DOHH2 (cell line): ENCODE data around the gene ELFN1.

Source experiments
- H3F3A ChIP-seq: fragments of 200-600 bp; sonication (generic), shearing (Covaris generic); 2 replicates; pipeline ENCODE4 v1.6.0; 2016; ENCODE audit warnings: antibody characterized with exemption, mild to moderate bottlenecking; ENCODE audit not compliant: control insufficient read depth, insufficient read depth
- H3K27ac ChIP-seq: fragments of 200-600 bp; sonication (generic); 2 replicates; pipeline ENCODE4 v1.5.1; 2014; ENCODE audit warnings: low read depth, mild to moderate bottlenecking, low read length, moderate library complexity
- H3K27me3 ChIP-seq: fragments of 200-600 bp; sonication (generic); 2 replicates; pipeline ENCODE4 v1.6.1; 2014; ENCODE audit warnings: mild to moderate bottlenecking, low read length, mixed read lengths; ENCODE audit not compliant: control insufficient read depth
- H3K36me3 ChIP-seq: fragments of 200-600 bp; sonication (generic); 2 replicates; pipeline ENCODE4 v1.6.1; 2014; ENCODE audit warnings: mild to moderate bottlenecking, low read length, moderate library complexity, mixed read lengths; ENCODE audit not compliant: control insufficient read depth
- H3K4me1 ChIP-seq: fragments of 200-600 bp; sonication (generic); 2 replicates; pipeline ENCODE4 v1.6.1; 2014; ENCODE audit warnings: mild to moderate bottlenecking, low read length, mixed read lengths; ENCODE audit not compliant: control insufficient read depth
- H3K4me2 ChIP-seq: fragments of 200-600 bp; sonication (generic); 2 replicates; pipeline ENCODE4 v1.6.0; 2014; ENCODE audit warnings: mild to moderate bottlenecking, low read length, moderate library complexity
- H3K4me3 ChIP-seq: fragments of 200-600 bp; sonication (generic); 2 replicates; pipeline ENCODE4 v1.5.1; 2014; ENCODE audit warnings: mild to moderate bottlenecking, low read length, mixed read lengths
- H3K79me2 ChIP-seq: fragments of 200-600 bp; sonication (generic); 2 replicates; pipeline ENCODE4 v1.6.1; 2014; ENCODE audit warnings: mild to moderate bottlenecking, low read length, mixed read lengths; ENCODE audit not compliant: control insufficient read depth
- H3K9me2 ChIP-seq: fragments of 200-600 bp; sonication (generic); replicated peaks from 2 replicates; pipeline ENCODE4 v1.6.1; 2014; ENCODE audit warnings: mild to moderate bottlenecking, low read length, mixed read lengths; ENCODE audit not compliant: control insufficient read depth
- H3K9me3 ChIP-seq: fragments of 200-600 bp; sonication (generic); 2 replicates; pipeline ENCODE4 v1.6.1; 2014; ENCODE audit warnings: antibody characterized with exemption, low read length, mixed read lengths; ENCODE audit not compliant: control insufficient read depth, insufficient read depth
- H4K20me1 ChIP-seq: fragments of 200-600 bp; sonication (generic); 2 replicates; pipeline ENCODE4 v1.6.0; 2014; ENCODE audit warnings: low read depth, mild to moderate bottlenecking, antibody characterized with exemption, low read length, moderate library complexity; ENCODE audit not compliant: control insufficient read depth, insufficient read depth
- EZH2phosphoT487 ChIP-seq: fragments of 200-600 bp; sonication (generic); IDR thresholded peaks from 2 replicates; pipeline ENCODE4 v1.6.1; 2017; ENCODE audit warnings: borderline replicate concordance, mild to moderate bottlenecking, antibody characterized with exemption, low read length, moderate library complexity, mixed read lengths
- TF ChIP-seq, protein P1 (sequence below): fragments of 200-600 bp; sonication (generic); IDR thresholded peaks from one replicate; pipeline ENCODE4 v1.5.1; 2014; ENCODE audit warnings: antibody characterized with exemption, mild to moderate bottlenecking, low read depth, low read length; ENCODE audit not compliant: poor library complexity, severe bottlenecking

The ELFN1 gene

GRCh38 chr7:1735262-1735661, 65.2 kb downstream of the ELFN1 start:
- Histone ChIP-seq H3K4me2 (no peak overlapping the region), H4K20me1 (0 out of 2 replicates have a peak, but pooled peaks cover 8% of the 10 kb centered on the region), H3K36me3 (no peaks in the 10 kb centered on the region), H3K27me3 (peaks cover 2% of the 10 kb centered on the region; the same call in 1 of the 2 replicates), H3K9me2 (no peaks in the 10 kb centered on the region), H3K9me3 (no peaks in the 10 kb centered on the region), H3F3A (no peaks in the 10 kb centered on the region), H3K4me1 (peaks cover 11% of the 10 kb centered on the region), H3K27ac (no peak overlapping the region), H3K79me2 (no peaks in the 10 kb centered on the region), H3K4me3 (no peak overlapping the region)
- TF ChIP-seq EZH2phosphoT487: no peak
- TF ChIP-seq, protein P1, sequence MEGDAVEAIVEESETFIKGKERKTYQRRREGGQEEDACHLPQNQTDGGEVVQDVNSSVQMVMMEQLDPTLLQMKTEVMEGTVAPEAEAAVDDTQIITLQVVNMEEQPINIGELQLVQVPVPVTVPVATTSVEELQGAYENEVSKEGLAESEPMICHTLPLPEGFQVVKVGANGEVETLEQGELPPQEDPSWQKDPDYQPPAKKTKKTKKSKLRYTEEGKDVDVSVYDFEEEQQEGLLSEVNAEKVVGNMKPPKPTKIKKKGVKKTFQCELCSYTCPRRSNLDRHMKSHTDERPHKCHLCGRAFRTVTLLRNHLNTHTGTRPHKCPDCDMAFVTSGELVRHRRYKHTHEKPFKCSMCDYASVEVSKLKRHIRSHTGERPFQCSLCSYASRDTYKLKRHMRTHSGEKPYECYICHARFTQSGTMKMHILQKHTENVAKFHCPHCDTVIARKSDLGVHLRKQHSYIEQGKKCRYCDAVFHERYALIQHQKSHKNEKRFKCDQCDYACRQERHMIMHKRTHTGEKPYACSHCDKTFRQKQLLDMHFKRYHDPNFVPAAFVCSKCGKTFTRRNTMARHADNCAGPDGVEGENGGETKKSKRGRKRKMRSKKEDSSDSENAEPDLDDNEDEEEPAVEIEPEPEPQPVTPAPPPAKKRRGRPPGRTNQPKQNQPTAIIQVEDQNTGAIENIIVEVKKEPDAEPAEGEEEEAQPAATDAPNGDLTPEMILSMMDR: no peak

GRCh38 chr7:1735806-1736483, 65.9 kb downstream of the ELFN1 start:
- Histone ChIP-seq H3K9me2 (no peaks in the 10 kb centered on the region), H3K36me3 (no peaks in the 10 kb centered on the region), H3K4me2 (no peak overlapping the region), H4K20me1 (0 out of 2 replicates have a peak, but pooled peaks cover 8% of the 10 kb centered on the region), H3K27me3 (peaks cover 2% of the 10 kb centered on the region; the same call in 1 of the 2 replicates), H3K27ac (no peak overlapping the region), H3K4me1 (peaks cover 11% of the 10 kb centered on the region), H3F3A (no peaks in the 10 kb centered on the region), H3K79me2 (no peaks in the 10 kb centered on the region), H3K9me3 (no peaks in the 10 kb centered on the region), H3K4me3 (no peak overlapping the region)
- TF ChIP-seq, protein P1: no peak
- TF ChIP-seq EZH2phosphoT487: no peak

- Histone ChIP-seq H3K9me3 (no peaks in the 10 kb centered on the region), H3K27ac (no peak overlapping the region), H3K4me2 (no peak overlapping the region), H3F3A (no peaks in the 10 kb centered on the region), H3K4me3 (no peak overlapping the region), H4K20me1 (0 out of 2 replicates have a peak, but pooled peaks cover 8% of the 10 kb centered on the region), H3K4me1 (peaks cover 11% of the 10 kb centered on the region), H3K9me2 (no peaks in the 10 kb centered on the region), H3K79me2 (no peaks in the 10 kb centered on the region), H3K27me3 (no peaks in the 10 kb centered on the region; the same call in 1 of the 2 replicates), H3K36me3 (no peaks in the 10 kb centered on the region)
- TF ChIP-seq, protein P1: no peak
- no peak for TF ChIP-seq EZH2phosphoT487
Observed at GRCh38 chr7:1736484-1736817, 66.4 kb downstream of the ELFN1 start.
